M059J (cell line): ENCODE data around the gene KIF2C. TPM values are rescaled to one million over a fixed set of nuclear protein-coding genes. Genes with fewer than 3 reads are reported as not detected.
"Not testable (repeated sequence)": the region's sequence is repeated elsewhere in the genome, so short reads cannot be mapped to it uniquely, and the experiment has no call there.

Source experiments
- DNase-seq: peaks from one replicate; pipeline ENCODE4 v3.0.0-alpha.2; 2012; ENCODE audit warnings: low read depth
- total RNA-seq: library from RNA; depleted of rRNA; stranded (reverse); fragments of >200 nt; shearing (Covaris generic); gene quantifications from 2 replicates; pipeline ENCODE4 v1.2.3, GENCODE V29; 2014

The KIF2C gene
- total RNA-seq, 1 experiment from 2014 or later = 127 TPM

DNA sequence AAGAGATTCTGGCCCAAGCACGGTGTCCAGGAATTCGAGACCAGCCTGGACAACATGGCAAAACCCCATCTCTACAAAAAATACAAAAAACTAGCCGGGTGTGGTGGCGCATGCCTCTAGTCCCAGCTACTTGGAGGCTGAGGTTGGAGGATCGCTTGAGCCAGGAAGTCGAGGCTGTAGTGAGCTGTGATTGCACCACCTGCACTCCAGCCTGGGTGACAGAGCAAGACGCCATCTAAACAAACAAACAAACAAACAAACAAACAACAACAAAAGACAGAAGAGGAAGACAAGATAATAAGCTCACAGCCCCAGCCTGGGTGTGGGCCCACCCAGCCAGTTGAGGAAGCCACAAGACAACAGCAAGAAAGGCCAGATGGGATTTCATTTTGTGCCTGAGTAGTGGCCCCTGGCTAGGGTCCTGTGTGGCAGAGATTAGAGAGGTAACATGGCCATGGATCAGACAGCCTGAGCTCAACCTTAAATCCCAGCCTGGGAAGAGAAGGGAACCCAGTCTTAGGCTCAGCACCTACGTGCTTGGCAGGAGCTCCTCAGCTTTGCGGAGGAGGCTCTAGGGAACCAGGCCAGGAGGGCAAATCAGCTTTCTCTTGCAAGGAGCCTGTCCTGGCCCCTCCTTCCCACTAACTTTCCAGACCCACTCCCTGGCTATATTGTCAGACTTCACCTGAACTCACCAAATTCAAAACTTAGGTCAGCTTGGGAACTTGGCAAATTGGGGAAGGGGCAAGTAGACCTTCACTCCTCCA lies 53.3 kb downstream of the KIF2C start:
- no peak for DNase-seq

DNA sequence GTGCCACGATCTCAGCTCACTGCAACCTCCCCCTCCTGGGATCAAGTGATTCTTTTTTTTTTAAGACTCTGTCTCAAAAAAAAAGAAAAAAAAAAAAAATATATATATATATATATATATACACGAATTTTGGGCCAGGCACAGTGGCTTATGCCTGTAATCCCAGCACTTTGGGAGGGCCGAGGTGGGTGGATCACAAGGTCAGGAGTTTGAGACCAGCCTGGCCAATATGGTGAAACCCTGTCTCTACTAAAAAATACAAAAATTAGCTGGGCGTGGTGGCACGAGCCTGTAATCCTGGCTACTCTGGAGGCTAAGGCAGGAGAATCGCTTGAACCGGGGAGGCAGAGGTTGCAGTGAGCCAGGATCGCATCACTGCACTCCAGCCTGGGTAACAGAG lies 58.2 kb downstream of the KIF2C start:
- not testable (repeated sequence) for DNase-seq

DNA sequence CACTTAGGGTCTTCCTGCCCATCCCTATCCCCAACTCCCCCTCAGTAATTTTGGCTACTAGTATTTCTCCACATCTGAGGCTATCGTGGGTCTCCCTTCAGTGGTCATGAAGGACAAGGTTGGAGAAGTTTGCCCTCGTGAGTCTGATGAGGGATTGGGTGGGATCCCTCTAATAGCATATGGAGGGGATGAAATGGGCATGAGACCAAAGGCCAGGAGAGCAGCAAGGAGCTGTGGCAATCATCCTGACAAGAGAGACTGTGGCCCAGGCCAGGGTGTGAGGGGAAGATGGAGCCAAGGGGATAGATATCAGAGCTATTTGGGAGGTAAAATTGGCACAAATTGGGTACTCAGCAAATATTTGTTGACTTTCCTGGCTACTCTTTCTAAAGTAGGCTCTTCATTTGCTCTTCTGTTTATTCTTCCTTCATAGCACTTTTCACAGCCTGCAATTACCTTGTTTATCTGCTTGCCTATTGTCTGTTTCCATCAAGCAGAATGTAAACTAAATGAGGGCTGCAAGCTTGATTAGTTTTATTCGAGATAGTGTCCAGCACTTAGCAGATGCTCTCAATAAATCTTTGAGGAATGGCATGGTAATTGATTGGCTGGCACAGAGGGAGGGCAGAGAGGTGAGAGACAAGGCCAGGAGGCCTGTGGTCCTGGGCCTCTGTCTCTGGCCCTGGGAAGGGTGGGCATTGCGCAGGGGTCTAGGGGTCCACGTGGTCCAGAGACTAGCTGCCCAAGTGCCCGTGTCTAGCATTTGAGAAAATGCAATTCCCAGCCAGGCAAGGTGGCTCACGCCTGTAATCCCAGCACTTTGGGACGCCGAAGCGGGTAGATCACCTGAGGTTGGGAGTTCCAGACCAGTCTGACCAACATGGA lies 59.1 kb downstream of the KIF2C start:
- DNase-seq = no peak

DNA sequence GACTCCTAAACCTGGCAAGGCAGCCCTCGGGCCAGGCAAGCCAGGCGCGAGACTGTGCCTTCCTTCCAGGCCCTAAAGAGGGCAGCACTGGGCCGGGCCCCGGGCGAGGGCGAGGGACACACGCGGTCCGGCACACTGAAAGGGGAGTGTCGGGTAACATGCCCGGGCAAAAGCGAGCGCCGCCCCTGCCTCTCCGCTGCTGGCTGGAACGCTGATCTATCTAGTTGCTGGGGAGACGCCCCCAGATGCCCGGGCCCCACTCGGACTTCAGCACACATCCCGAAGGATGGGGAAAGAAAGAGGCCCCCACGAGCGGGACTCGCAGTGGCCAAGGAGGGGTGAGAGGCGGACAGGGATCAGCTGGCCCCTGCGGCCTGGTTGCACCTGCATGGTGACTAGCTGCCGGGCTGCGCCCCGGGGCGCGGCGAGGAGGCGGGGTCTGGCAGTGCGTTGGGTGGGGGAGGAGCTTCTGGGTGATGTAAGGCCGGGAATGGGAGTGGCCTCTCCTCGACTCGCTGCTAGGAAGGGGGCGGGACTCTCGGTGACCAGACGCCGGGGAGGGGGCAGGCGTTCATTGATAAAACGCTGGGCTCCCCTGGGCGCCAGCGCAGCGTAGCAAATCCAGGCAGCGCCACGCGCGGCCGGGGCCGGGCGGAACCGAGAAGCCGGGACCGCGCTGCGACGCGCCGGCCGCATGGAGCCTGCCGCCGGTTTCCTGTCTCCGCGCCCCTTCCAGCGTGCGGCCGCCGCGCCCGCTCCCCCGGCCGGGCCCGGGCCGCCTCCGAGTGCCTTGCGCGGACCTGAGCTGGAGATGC lies 60.3 kb downstream of the KIF2C start, which contains the start of gene PLK3:
Gene PLK3 (plus strand): TSS at position 608 of the 815 bp plus-strand sequence. CDS start 87 bp downstream, at position 695.
- DNase-seq = peak; percentile 95

DNA sequence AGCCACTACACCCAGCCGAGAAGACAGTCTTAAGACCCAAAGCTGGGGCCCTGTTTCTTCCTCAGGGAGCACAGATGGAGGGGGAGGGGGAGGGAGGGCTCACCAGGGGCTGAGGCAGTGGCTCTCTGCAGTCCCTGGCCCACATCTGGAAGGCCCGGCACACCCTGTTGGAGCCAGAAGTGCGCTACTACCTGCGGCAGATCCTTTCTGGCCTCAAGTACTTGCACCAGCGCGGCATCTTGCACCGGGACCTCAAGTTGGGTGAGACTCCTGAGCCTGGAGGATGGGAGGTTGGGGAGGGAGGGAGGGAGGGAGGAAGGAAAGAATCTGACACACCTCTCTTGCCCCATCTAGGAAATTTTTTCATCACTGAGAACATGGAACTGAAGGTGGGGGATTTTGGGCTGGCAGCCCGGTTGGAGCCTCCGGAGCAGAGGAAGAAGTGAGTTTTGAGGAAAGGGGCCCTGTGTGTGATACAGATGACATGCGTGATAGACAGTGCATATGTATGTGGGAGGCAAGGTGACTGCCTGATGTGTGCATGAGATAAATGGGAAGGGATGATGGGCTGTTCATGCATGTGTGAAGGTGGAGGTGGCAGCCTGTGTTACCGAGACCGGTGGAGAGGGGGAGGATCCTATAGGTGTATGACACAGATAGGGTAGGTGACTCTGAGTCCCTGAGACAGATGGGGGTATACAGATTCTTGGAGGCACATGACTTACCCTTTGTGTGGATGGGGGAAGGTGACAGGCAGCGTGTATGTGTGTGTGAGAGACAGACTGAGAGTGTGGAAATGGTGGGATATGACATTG lies 62.1 kb downstream of the KIF2C start:
- no peak for DNase-seq

DNA sequence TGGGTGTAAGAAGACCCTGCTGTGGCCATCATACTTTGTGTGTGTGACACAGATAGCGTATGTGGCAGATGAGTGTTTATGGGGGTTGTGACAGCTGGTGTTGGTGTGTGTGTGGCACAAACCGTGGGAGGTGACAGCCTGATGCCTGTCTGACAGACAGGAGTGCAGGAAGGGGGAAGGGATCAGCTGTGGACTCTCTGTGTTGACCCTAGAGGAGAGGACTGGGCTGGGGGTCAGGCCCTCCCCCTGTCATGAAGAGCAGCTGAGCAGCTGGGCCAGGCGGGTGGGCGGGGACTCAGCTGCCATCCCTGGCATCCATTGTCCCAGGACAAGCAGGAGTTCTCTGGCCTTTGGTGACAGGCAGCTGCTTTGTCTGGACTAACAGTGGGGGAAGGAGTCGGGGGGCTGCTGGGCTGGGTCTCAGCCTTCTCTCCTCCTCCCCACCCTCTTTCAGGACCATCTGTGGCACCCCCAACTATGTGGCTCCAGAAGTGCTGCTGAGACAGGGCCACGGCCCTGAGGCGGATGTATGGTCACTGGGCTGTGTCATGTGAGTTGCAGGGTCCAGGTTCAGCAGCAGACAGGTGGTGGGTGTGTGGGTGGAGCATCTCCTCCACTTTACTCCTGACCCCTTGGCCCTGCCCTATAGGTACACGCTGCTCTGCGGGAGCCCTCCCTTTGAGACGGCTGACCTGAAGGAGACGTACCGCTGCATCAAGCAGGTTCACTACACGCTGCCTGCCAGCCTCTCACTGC lies 62.8 kb downstream of the KIF2C start:
- no peak for DNase-seq

DNA sequence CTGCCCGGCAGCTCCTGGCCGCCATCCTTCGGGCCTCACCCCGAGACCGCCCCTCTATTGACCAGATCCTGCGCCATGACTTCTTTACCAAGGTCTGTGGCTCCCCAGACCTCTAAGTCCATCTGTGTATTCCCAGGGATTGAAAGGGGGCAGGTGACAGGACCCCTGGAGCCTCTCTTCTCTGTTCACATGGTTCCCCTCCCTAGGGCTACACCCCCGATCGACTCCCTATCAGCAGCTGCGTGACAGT lies 63.4 kb downstream of the KIF2C start:
- DNase-seq = no peak

DNA sequence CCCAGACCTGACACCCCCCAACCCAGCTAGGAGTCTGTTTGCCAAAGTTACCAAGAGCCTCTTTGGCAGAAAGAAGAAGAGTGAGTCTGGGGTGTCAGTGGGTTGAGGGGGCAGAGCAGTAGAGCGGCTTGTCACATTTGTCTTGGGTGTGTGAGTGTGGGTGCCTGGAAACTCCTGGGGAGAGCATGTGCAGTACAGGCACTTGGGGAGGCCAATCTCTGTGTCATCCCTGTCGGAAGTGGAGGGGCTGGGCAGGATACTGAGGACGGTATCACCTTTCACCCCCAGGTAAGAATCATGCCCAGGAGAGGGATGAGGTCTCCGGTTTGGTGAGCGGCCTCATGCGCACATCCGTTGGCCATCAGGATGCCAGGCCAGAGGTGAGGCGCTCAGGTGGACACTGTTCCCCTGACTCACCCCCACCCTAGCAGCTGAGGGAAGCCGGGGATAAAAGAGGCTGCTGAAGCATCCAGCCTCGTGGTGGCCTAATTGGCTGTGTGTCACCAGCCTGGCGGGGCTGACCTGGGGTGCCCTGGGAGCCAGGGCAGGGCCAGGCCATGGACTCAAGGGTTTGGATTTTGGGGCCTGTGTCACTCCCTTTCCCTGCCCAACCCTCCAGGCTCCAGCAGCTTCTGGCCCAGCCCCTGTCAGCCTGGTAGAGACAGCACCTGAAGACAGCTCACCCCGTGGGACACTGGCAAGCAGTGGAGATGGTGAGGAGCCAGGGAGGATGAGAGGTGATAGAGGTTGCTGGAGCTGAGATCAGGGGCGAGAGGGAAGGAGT lies 63.9 kb downstream of the KIF2C start:
- peak; percentile 60 for DNase-seq

DNA sequence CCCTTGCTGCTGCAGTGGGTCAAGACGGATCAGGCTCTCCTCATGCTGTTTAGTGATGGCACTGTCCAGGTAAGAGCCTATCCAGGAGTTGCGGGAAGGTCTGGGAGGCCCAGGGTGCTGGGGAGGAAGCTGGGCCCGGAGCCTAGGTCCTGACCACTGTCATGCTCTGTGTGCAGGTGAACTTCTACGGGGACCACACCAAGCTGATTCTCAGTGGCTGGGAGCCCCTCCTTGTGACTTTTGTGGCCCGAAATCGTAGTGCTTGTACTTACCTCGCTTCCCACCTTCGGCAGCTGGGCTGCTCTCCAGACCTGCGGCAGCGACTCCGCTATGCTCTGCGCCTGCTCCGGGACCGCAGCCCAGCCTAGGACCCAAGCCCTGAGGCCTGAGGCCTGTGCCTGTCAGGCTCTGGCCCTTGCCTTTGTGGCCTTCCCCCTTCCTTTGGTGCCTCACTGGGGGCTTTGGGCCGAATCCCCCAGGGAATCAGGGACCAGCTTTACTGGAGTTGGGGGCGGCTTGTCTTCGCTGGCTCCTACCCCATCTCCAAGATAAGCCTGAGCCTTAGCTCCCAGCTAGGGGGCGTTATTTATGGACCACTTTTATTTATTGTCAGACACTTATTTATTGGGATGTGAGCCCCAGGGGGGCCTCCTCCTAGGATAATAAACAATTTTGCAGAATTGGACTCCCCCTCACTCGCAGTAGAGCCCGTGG lies 65.8 kb downstream of the KIF2C start:
- no peak for DNase-seq

DNA sequence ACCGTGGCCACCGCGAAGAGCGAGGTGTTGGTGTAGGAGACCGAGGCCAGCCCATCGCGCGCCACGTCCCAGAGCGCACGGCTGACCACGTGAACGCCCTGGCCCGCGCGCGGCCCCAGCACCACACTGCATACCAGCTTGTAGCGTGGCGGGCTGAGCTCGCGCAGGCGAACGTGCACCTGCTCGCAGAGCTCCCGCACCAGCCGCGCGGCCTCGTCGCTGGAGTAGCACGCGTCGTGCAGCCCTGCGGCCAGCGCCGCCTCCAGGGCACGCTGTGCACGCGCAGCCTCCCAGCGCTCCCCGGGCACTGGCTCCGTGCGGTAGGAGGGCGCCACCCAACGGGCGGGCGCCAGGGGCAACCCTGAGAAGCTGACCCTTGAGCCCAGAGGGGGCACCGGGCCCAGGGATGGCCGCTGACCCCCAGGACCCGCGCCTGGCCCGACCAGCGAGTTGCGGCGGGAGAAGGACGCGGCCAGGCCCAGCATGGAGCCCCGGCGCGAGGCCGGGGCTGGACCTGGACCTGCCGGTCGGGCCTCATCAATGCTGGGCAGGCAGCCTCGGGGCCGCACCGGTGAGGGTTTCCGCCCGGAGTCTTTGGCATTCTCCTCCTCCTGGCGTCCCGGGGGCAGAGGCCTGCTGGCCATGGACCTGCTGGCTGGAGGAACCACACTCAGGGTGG lies 66.5 kb downstream of the KIF2C start:
- no peak for DNase-seq

DNA sequence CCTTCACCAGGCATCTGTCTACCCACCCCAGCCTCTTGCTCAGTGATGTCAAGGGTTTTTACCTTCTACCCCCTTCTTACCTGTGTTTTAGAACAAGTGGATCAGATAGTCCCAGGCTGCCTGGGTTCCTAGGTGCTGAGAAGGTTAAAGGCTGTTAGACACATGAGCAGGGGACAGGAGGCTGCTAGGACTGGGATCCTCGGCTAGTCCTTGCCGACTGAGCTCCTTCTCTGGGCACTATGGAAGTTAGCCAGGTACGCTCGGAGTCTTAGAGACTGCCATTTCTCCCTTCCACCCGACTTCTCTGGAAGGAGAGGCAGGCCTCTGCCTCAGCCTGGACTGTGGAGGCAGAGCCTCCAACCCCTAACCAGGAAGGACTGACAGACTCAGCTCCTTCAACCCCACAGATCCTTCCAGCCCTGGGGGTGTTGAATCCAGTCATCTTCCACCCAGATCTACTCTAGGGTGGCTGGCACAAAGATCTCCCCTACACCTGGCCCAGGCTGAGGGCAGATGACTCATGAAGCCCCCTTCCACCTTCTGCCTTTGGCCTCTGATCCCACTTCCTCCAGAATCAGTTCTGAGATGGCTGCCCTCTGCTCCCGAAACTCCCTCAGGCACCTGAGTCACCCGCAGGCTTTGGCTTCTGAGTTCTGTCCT lies 67.2 kb downstream of the KIF2C start, which contains the start of gene DYNLT4:
Gene DYNLT4 (minus strand): TSS at position 648 of the 660 bp plus-strand sequence. CDS start 683 bp downstream, outside the sequence.
- no peak for DNase-seq

DNA sequence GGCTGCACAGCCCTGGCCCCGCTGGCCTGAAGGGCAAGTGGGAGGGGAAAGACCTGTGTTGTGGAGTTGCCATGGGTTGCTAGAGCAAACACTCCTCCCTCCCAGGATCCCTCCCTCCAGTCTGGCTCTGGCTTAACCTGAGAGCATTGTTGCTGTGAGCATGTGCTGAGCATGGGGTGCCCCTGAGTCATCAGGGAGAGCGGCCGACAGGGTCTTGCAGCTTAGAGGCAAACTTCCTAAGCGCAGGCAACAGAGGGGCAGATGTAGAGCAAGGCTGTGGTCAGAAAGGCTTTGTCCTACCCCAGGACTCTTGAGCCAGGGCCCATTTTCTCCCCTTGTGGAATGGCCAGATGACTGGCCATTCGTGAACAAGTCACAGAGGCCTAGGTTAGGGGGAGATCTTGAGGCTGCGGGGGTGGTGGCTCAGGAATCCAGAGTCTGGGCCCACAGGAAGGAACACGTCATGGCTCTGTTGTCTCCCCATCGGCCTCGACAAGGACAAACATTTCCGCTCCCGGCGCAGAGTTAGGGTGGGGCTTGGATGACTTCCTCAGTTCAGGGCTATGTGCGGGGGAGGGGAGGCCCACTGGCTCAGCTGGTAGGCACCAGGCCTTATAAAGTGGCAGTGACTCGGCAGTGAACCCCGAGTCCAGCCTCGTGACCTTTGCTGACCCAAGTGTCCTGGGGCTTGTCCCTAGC lies 67.9 kb downstream of the KIF2C start:
- DNase-seq = peak; percentile 100

DNA sequence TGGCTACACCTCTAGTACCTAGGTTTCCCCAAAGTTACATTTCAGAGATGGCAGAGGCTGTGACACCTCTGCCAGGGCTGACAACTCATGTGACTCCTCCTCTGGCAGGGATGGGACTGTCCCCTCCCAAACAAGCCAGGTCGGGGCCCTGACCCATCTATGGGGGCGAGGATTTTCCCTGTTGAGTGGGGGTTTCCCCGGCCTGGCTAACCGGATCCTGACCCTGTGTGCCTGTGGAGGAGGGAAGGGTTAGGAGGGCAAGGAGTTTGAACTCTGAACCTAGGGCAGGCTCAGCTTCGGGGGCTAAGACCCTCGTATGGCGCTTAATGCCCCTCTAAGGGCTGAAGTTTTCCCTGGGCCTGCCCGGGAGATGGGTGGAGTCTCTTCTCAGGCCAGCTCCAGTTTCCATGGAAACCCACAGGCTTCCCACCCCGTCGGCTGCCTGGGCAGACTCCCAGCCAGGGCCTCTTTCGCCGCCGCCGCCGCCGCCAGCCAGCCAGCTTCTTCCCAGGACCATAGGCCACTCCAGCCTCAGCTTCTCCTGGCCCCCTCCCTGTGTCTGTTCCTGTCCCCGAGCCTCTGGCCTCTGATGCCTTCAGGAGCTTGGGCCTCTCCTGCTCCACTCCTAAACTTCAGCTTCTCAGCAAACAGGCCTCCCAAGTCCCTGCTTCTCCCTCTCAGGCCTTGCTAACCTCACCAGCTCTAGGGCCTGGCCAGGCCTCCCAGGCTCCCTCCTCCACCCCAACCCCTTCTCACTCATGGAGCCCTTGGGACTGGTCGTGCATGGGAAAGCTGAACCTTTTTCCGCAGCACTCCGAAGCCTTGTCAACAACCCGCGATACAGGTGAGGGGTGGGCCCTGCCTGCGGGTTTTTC lies 68.7 kb downstream of the KIF2C start, which contains the start of gene BTBD19:
Gene BTBD19 (plus strand): TSS at position 461 of the 875 bp plus-strand sequence. CDS start 298 bp downstream, at position 759.
- DNase-seq = peak; percentile 92

DNA sequence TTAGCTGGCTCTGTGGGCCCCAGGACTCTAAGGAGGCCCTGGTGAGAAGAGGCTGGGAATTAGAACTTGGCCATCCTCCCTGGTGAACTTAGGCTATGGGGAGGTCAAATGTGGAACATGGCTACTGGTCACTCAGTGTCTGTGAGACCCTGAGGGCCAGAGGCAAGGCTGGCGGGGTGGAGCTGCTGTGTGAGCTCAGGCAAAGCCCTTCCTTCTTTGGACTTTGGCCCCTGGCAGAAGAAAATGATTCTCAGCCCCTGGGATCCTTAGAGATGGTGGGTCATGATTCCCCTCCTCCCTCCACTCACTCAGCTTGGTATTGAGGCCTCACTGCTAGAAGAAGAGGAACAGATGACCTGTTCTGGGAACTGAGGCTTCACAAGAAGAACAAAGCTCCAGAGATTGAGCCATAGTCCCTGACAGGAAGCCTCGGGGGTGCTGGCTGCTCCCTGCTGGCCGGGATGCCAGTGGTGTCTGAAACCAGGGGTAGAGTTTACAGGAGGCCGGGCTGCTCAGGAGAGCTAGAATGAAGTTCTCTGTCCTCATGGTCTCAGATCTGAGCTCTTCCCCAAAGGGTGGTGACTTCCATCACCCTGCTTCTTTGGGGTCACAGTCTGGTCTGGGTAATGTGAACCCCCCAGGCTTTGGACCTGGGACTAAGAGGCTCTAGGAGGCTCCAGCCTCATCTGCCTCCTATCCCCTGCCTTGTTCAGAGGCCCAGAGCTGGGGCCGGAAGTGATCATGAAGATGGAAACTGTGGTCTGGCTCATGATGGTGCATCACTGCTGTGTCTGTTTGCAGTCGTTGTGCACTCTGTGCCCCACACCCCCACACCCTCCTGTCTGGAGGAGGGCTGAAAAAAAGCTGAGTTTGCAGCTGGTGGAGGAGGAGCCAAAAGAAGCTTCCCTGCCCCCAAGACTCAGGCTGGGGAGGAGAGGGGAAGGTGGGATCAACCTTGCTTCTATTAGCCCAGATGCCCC lies 69.6 kb downstream of the KIF2C start:
- DNase-seq = peak; percentile 71
